Dendritic cell treated with granulocyte-macrophage colony-stimulating factor and Interleukin-4, amounts not matched to agents 40 ng/mL and 50 ng/mL, for 4 days (primary cell): ENCODE results near the gene ENOX2.

Source experiments
- H3K27ac Mint-ChIP-seq: one replicate; pipeline ENCODE4 v1.8.0; 2022; ENCODE audit warnings: mild to moderate bottlenecking, mixed read lengths
- H3K27me3 Mint-ChIP-seq: one replicate; pipeline ENCODE4 v1.8.0; 2022; ENCODE audit warnings: mild to moderate bottlenecking, mixed read lengths
- H3K36me3 Mint-ChIP-seq: one replicate; pipeline ENCODE4 v1.8.0; 2022; ENCODE audit warnings: low read depth, mixed read lengths
- H3K4me1 Mint-ChIP-seq: one replicate; pipeline ENCODE4 v1.8.0; 2022; ENCODE audit warnings: low read depth, mixed read lengths
- H3K4me3 Mint-ChIP-seq: one replicate; pipeline ENCODE4 v1.8.0; 2022; ENCODE audit warnings: mild to moderate bottlenecking, moderate library complexity, mixed read lengths
- H3K9me3 Mint-ChIP-seq: one replicate; pipeline ENCODE4 v1.8.0; 2022; ENCODE audit warnings: mixed read lengths
- intact Hi-C: fragments of 100-400 bp; cut with micrococcal nuclease; formaldehyde crosslinking; loops from one replicate; pipeline ENCODE4 v1.15.0; 2022

ENOX2 gene

GRCh38 chrX:130704053-130705038, 198.7 kb downstream of the ENOX2 start:
- no peaks in the 10 kb centered on the region for H3K4me1 Mint-ChIP-seq
- no peak overlapping the region for H3K4me3 Mint-ChIP-seq
- intact Hi-C loops, result no loop called here
- no peaks in the 10 kb centered on the region for H3K27me3 Mint-ChIP-seq
- H3K36me3 Mint-ChIP-seq, result no peaks in the 10 kb centered on the region
- H3K27ac Mint-ChIP-seq, result no peak overlapping the region
- H3K9me3 Mint-ChIP-seq, result no peaks in the 10 kb centered on the region

GRCh38 chrX:130702867-130703707, 199.9 kb downstream of the ENOX2 start:
- Mint-ChIP-seq H3K27ac (no peak overlapping the region), H3K9me3 (no peaks in the 10 kb centered on the region), H3K4me1 (no peaks in the 10 kb centered on the region), H3K36me3 (no peaks in the 10 kb centered on the region), H3K4me3 (no peak overlapping the region), H3K27me3 (no peaks in the 10 kb centered on the region)
- intact Hi-C loops, result no loop called here

GRCh38 chrX:130700629-130701028, 202.4 kb downstream of the ENOX2 start:
- Mint-ChIP-seq H3K27me3 (no peaks in the 10 kb centered on the region), H3K27ac (no peak overlapping the region), H3K9me3 (no peaks in the 10 kb centered on the region), H3K36me3 (no peaks in the 10 kb centered on the region), H3K4me3 (no peak overlapping the region), H3K4me1 (no peaks in the 10 kb centered on the region)
- intact Hi-C loops, result no loop called here

- no peaks in the 10 kb centered on the region for H3K27me3 Mint-ChIP-seq
- no peaks in the 10 kb centered on the region for H3K4me1 Mint-ChIP-seq
- H3K27ac Mint-ChIP-seq, result no peak overlapping the region
- H3K4me3 Mint-ChIP-seq, result no peak overlapping the region
- no peaks in the 10 kb centered on the region for H3K9me3 Mint-ChIP-seq
- no peaks in the 10 kb centered on the region for H3K36me3 Mint-ChIP-seq
- intact Hi-C loops, result no loop called here
Observed at GRCh38 chrX:130699618-130700017, 203.4 kb downstream of the ENOX2 start.

GRCh38 chrX:130696542-130696941, 206.5 kb downstream of the ENOX2 start:
- no peak overlapping the region for H3K27ac Mint-ChIP-seq
- H3K4me1 Mint-ChIP-seq, result no peaks in the 10 kb centered on the region
- no peaks in the 10 kb centered on the region for H3K27me3 Mint-ChIP-seq
- H3K4me3 Mint-ChIP-seq, result no peak overlapping the region
- H3K36me3 Mint-ChIP-seq, result no peaks in the 10 kb centered on the region
- no peaks in the 10 kb centered on the region for H3K9me3 Mint-ChIP-seq
- intact Hi-C loops, result no loop called here

GRCh38 chrX:130695931-130696330, 207.1 kb downstream of the ENOX2 start:
- H3K27ac Mint-ChIP-seq, result no peak overlapping the region
- no peaks in the 10 kb centered on the region for H3K4me1 Mint-ChIP-seq
- no peak overlapping the region for H3K4me3 Mint-ChIP-seq
- H3K36me3 Mint-ChIP-seq, result no peaks in the 10 kb centered on the region
- no peaks in the 10 kb centered on the region for H3K27me3 Mint-ChIP-seq
- intact Hi-C loops, result no loop called here
- no peaks in the 10 kb centered on the region for H3K9me3 Mint-ChIP-seq

- intact Hi-C loops, result no loop called here
Observed at GRCh38 chrX:130694983-130695382, 208.0 kb downstream of the ENOX2 start.

GRCh38 chrX:130691576-130691975, 211.4 kb downstream of the ENOX2 start:
- Mint-ChIP-seq H3K4me3 (no peak overlapping the region), H3K9me3 (no peaks in the 10 kb centered on the region), H3K36me3 (peaks cover 3% of the 10 kb centered on the region), H3K27ac (no peak overlapping the region), H3K27me3 (no peaks in the 10 kb centered on the region), H3K4me1 (no peaks in the 10 kb centered on the region)
- intact Hi-C loops, result no loop called here

More at GRCh38 chrX:130694983-130695382, 208.0 kb downstream of the ENOX2 start:
- Mint-ChIP-seq H3K36me3 (no peaks in the 10 kb centered on the region), H3K4me3 (no peak overlapping the region), H3K9me3 (no peaks in the 10 kb centered on the region), H3K27ac (no peak overlapping the region), H3K4me1 (no peaks in the 10 kb centered on the region), H3K27me3 (no peaks in the 10 kb centered on the region)

- Mint-ChIP-seq H3K9me3 (no peaks in the 10 kb centered on the region), H3K27me3 (no peaks in the 10 kb centered on the region), H3K4me3 (no peak overlapping the region), H3K4me1 (no peaks in the 10 kb centered on the region), H3K27ac (no peak overlapping the region), H3K36me3 (peaks cover 17% of the 10 kb centered on the region)
- intact Hi-C loops, result no loop called here
Observed at GRCh38 chrX:130688360-130688759, 214.6 kb downstream of the ENOX2 start.

- H3K27ac Mint-ChIP-seq, result no peak overlapping the region
- H3K4me3 Mint-ChIP-seq, result no peak overlapping the region
- H3K27me3 Mint-ChIP-seq, result no peaks in the 10 kb centered on the region
- no peaks in the 10 kb centered on the region for H3K4me1 Mint-ChIP-seq
- H3K36me3 Mint-ChIP-seq, result peaks cover 34% of the 10 kb centered on the region
- H3K9me3 Mint-ChIP-seq, result no peaks in the 10 kb centered on the region
- intact Hi-C loops, result no loop called here
Observed at GRCh38 chrX:130682990-130683389, 220.0 kb downstream of the ENOX2 start.

- intact Hi-C loops, result no loop called here
- H3K4me1 Mint-ChIP-seq, result no peaks in the 10 kb centered on the region
- peaks cover 34% of the 10 kb centered on the region for H3K36me3 Mint-ChIP-seq
- H3K27ac Mint-ChIP-seq, result no peak overlapping the region
- no peaks in the 10 kb centered on the region for H3K27me3 Mint-ChIP-seq
- H3K4me3 Mint-ChIP-seq, result no peak overlapping the region
- no peaks in the 10 kb centered on the region for H3K9me3 Mint-ChIP-seq
Observed at GRCh38 chrX:130680164-130681035, 222.6 kb downstream of the ENOX2 start.

GRCh38 chrX:130676861-130677260, 226.1 kb downstream of the ENOX2 start:
- no peaks in the 10 kb centered on the region for H3K9me3 Mint-ChIP-seq
- no peak overlapping the region for H3K4me3 Mint-ChIP-seq
- intact Hi-C loops, result no loop called here
- peaks cover 59% of the 10 kb centered on the region for H3K36me3 Mint-ChIP-seq
- no peaks in the 10 kb centered on the region for H3K4me1 Mint-ChIP-seq
- no peak overlapping the region for H3K27ac Mint-ChIP-seq
- no peaks in the 10 kb centered on the region for H3K27me3 Mint-ChIP-seq

GRCh38 chrX:130672214-130672613, 230.8 kb downstream of the ENOX2 start:
- Mint-ChIP-seq H3K4me3 (no peak overlapping the region), H3K27ac (no peak overlapping the region), H3K4me1 (no peaks in the 10 kb centered on the region), H3K9me3 (no peaks in the 10 kb centered on the region), H3K36me3 (peaks cover 71% of the 10 kb centered on the region), H3K27me3 (no peaks in the 10 kb centered on the region)
- intact Hi-C loops, result no loop called here
